NB4 (cell line): ENCODE results near the gene MELTF.

ENCODE experiments used
- DNase-seq: peaks from one replicate; pipeline ENCODE4 v3.0.0; 2010; ENCODE audit warnings: low read depth
- H3K4me3 ChIP-seq: one replicate; pipeline ENCODE4 v1.5.1; 2011; ENCODE audit warnings: mild to moderate bottlenecking, low read depth, low read length, moderate library complexity
- MYC ChIP-seq: IDR thresholded peaks from 2 replicates; pipeline ENCODE4 v1.6.1; 2011; ENCODE audit warnings: low read depth, low read length
- POLR2A ChIP-seq: IDR thresholded peaks from 2 replicates; pipeline ENCODE4 v1.6.1; 2011; ENCODE audit warnings: mild to moderate bottlenecking; ENCODE audit not compliant: insufficient read length; ENCODE audit errors: extremely low read depth
- TF ChIP-seq, protein P1 (sequence below): IDR thresholded peaks from one replicate; pipeline ENCODE4 v1.5.1; 2012; ENCODE audit warnings: low read depth, low read length
- TF ChIP-seq, protein P2 (sequence below): IDR thresholded peaks from 2 replicates; pipeline ENCODE4 v1.6.1; 2011; ENCODE audit warnings: low read depth, low read length

The MELTF gene

DNA sequence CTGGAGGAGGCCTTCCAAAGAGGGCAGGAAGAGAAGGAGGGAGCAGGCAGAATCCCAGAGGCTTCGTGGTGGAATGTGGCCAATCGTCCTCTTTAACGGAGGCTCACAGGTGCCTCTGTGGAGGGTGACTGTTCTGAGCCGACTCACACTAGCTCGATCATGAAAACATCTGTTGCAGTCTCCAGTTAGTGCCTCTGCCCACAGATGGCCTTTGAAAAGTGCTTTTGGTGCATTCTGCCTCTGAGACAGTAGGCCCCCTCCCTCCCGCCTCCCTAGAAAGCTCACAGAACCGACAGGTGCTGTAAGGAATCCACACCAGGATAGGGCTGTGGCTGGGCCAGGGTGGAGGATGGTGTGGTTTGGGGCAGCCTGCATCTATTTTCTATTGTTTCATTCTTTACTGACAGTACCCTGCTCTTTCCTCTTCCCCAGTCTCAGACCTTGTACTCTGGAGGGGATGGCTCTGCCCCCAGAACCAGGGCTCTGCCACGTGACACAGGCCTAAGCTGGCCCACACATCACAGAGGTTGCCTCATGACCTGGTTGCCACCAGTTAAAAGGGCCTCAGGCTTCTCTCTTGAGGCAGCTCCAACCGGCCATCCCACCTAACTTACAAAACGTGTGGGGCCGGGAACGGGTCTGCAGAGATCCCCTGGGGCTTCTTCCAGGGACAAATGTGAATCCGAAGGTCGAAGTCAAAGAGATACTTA, 33.8 kb downstream of the MELTF start:
- TF ChIP-seq MYC (no peak), POLR2A (no peak)
- TF ChIP-seq, protein P1, sequence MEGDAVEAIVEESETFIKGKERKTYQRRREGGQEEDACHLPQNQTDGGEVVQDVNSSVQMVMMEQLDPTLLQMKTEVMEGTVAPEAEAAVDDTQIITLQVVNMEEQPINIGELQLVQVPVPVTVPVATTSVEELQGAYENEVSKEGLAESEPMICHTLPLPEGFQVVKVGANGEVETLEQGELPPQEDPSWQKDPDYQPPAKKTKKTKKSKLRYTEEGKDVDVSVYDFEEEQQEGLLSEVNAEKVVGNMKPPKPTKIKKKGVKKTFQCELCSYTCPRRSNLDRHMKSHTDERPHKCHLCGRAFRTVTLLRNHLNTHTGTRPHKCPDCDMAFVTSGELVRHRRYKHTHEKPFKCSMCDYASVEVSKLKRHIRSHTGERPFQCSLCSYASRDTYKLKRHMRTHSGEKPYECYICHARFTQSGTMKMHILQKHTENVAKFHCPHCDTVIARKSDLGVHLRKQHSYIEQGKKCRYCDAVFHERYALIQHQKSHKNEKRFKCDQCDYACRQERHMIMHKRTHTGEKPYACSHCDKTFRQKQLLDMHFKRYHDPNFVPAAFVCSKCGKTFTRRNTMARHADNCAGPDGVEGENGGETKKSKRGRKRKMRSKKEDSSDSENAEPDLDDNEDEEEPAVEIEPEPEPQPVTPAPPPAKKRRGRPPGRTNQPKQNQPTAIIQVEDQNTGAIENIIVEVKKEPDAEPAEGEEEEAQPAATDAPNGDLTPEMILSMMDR = no peak
- TF ChIP-seq, protein P2, sequence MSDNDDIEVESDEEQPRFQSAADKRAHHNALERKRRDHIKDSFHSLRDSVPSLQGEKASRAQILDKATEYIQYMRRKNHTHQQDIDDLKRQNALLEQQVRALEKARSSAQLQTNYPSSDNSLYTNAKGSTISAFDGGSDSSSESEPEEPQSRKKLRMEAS = no peak
- H3K4me3 ChIP-seq = no peak overlapping the region
- DNase-seq = no peak

DNA sequence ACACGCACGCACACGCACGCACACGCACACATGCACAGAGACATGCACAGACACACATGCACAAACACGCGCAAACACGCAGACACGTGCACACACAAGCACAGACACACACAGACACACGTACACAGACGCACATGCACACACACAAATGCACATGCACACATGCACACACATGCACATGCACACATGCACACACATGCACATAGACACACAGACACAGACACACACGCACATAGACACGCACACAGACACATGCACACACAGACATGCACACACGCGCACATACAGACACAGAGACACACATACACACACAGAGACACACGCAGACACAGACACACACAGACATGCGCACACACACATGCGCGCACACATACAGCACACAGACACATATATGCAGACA, 34.6 kb downstream of the MELTF start:
- DNase-seq = no peak
- TF ChIP-seq, protein P1 = no peak
- no peak overlapping the region for H3K4me3 ChIP-seq

DNA sequence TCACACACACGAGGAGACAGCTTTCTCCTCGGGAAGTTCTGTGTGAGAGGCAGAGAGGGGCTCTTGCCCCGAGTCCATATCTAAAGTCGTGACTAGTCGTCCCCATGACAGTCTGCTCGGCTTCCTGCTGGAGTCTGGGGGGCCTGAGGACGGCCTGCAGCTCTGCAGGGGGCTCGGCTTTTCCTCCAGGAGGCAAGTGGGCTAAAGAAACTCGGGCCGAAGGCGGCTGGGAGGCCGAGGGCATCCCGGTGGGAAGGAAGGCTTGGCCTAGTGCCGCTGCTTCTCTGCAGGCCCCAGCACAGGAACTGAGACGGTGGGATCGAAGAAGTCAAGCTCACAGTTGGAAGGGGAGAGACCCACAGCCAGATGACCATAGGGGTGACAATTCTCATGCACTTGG, 35.6 kb downstream of the MELTF start:
- TF ChIP-seq, protein P1 = no peak
- TF ChIP-seq MYC = no peak
- TF ChIP-seq, protein P2 = no peak
- DNase-seq = no peak
- H3K4me3 ChIP-seq = no peak overlapping the region

DNA sequence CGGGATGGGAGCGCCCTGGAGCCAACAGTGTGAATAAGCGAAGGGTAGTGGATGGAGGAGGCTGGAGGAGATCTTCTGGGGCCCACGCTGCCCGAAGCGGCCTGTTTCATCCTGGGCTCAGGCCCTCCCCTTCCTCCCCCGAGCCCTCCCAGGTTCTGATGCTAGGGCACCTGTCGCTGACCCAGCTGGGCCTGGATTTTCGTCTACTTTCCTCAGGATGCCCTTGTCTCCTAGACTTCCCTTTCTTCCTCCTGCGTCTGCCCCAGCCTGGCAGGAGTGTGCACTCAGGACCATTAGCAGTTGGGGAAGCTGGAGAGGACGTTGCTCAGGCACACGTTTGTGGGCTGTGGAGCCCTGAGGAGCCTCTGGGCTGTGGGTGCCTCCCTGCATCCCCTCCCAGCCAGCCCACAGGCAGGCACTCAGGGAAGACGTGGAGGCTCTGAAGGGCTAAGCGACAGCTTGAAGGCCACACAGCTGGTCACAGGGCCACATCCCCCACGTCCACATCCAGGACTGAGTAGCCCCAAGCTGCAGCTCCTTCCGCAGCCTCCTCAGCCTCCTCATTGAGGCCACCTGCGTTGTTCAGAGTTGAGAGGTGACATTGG, 37.1 kb downstream of the MELTF start:
- TF ChIP-seq MYC = no peak
- TF ChIP-seq POLR2A = no peak
- TF ChIP-seq, protein P2 = no peak
- DNase-seq = no peak
- no peak overlapping the region for H3K4me3 ChIP-seq

DNA sequence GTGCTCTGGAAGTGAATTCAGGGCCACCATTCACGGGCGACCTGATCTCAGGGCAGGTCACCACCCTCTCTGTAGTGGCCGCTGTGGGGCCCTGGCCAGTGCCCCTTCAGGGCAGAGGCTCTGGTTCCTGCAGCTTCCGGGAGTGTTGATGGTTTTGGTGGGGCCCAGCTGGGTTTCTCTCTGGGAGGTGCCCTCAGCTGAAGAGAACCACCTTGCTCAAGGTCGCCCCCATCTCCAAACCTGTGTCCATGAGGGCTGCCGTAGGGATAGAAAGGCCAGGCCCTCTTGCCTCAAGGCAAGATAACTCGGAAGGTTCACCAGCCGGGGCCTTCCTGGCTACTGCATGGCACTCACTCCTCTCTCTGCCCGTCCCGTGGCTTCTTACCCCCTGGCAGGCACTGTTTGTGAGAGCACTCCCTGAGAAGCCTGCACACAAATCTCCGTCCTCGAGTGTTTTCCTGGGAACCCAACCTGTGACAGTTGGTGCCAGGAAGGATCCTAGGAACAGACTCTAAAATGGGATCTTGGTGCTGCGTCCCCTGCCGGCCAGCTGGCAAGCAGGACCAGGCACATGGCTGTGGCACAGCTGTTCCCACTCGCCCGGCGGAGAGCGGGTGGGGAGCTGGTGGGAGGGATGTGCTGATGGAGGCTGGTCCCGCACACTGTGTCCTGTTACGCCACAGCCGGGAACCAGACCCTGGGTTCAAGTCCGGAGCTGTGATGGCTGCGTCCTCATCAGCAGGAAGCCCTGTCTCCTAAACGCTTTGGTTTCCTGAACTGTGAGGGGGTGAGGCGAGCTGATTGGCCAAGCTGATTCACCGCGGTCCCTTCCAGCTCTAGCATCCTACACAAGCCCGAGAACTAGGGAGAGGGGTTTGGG, 37.8 kb downstream of the MELTF start:
- DNase-seq = no peak

More for the DNA sequence above, 37.8 kb downstream of the MELTF start:
- TF ChIP-seq, protein P1 = no peak
- no peak for TF ChIP-seq POLR2A
- TF ChIP-seq MYC = no peak
- TF ChIP-seq, protein P2 = no peak
- no peak overlapping the region for H3K4me3 ChIP-seq
